Lower lobe of right lung (tissue), 2 donors: ENCODE data around the gene HPGDS. TPM values are rescaled to one million over a fixed set of nuclear protein-coding genes. Genes with fewer than 3 reads are reported as not detected.
A peak's percentile ranks its signal among the peaks of the same experiment; 100 is the strongest.
"Not testable (repeated sequence)": the region's sequence is repeated elsewhere in the genome, so short reads cannot be mapped to it uniquely, and the experiment has no call there.

ENCODE experiments used
- ATAC-seq, 2 donors: fragments of 200-7000 bp; cut with Tn5 transposase; one replicate each; pipeline ENCODE4 v1.9.1; 2020 to 2022; ENCODE audit warnings: mild to moderate bottlenecking in 2 of 2, moderate library complexity in 2 of 2
- DNase-seq: peaks from one replicate; pipeline ENCODE4 v3.0.0-alpha.2; 2020
- H3K27ac ChIP-seq: fragments of 200-600 bp; one replicate; pipeline ENCODE4 v1.8.0; 2022
- H3K27me3 ChIP-seq: fragments of 200-600 bp; one replicate; pipeline ENCODE4 v1.8.0; 2022; ENCODE audit warnings: low read depth
- H3K36me3 ChIP-seq: fragments of 200-600 bp; one replicate; pipeline ENCODE4 v1.8.0; 2022; ENCODE audit warnings: mild to moderate bottlenecking
- H3K4me1 ChIP-seq: fragments of 200-600 bp; one replicate; pipeline ENCODE4 v1.8.0; 2022
- H3K4me3 ChIP-seq: fragments of 200-600 bp; one replicate; pipeline ENCODE4 v1.8.0; 2022; ENCODE audit warnings: mild to moderate bottlenecking
- H3K9me3 ChIP-seq: fragments of 200-600 bp; one replicate; pipeline ENCODE4 v1.8.0; 2022
- CTCF ChIP-seq: fragments of 200-600 bp; IDR thresholded peaks from one replicate; pipeline ENCODE4 v1.8.0; 2022; ENCODE audit warnings: antibody characterized with exemption, mild to moderate bottlenecking
- intact Hi-C: fragments of 100-400 bp; cut with DNase I; formaldehyde crosslinking; loops from one replicate; pipeline ENCODE4 v1.11.0; 2022
- total RNA-seq: library from RNA; stranded (reverse); fragmentation: NEBNext Ultra II Directional; extraction: Animal tissue kit (Norgen Biotek cat#: 25700); gene quantifications from one replicate; pipeline ENCODE4 v1.2.1, GENCODE V29; 2021
- donor health status: DM: no; HTN: yes; CAD: no; lungs with severe emphysema.

HPGDS gene
- total RNA-seq, 1 donor from 2014 or later: 12.5 TPM

GRCh38 chr4:94341481-94342370 is 910 bp downstream of the HPGDS start:
- intact Hi-C loops: no loop called here
- no peak for ATAC-seq
- DNase-seq: no peak
- TF ChIP-seq CTCF: no peak
- Histone ChIP-seq H3K27ac (no peak overlapping the region), H3K9me3 (no peaks in the 10 kb centered on the region), H3K27me3 (no peaks in the 10 kb centered on the region), H3K4me1 (no peaks in the 10 kb centered on the region), H3K36me3 (no peaks in the 10 kb centered on the region), H3K4me3 (no peak overlapping the region)

DNA sequence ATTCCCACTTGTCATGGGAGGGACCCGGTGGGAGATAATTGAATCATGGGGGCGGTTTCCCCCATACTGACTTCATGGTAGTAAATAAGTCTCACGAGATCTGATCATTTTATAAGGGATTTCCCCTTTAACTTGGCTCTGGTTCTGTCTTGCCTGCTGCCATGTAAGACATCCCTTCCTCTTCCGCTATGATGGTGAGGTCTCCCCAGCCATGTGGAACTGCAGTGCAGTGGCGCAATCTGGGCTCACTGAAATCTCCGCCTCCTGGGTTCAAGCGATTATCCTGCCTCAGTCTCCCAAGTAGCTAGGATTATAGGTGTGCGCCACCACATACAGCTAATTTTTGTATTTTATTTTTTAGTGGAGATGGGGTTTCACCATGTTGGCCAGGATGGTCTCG is 2.9 kb downstream of the HPGDS start:
- no peak for TF ChIP-seq CTCF
- H3K4me1 ChIP-seq: no peaks in the 10 kb centered on the region
- H3K36me3 ChIP-seq: no peaks in the 10 kb centered on the region
- peak; percentile 23 to 51 for ATAC-seq
- no peak for DNase-seq
- no peaks in the 10 kb centered on the region for H3K9me3 ChIP-seq
- no peak overlapping the region for H3K27ac ChIP-seq
- intact Hi-C loops: no loop called here
- H3K4me3 ChIP-seq: no peak overlapping the region
- H3K27me3 ChIP-seq: no peaks in the 10 kb centered on the region

DNA sequence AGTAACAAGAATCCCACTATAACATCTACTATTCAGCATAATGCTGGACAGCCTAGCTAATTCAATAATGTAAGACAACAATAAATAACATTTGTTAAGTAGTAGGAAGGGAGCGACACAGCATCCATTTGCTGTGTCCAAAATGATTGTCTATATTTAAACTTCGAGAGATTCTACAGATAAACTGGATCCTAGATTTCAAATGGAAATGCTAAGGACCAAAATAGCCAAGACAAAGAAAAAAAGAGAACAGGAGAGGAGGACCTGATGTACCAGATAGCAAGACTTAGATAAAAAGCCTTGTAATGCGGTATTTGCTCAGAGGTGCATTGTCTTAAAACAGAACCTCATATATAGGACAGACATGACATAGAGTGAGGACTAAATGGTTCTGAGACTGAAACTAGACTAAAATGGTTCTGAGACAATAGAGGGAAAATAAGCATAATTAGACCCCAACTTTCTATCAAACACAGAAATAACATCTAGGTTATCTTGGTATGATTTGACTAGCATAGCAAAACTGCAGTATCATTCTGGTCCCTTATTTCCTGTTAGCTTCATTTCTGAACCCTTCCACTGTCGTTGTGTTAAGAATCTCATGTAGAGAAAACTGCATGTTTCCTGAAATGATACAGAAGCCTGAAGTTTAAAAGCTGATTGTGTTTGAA is 3.8 kb downstream of the HPGDS start:
- intact Hi-C loops: no loop called here
- TF ChIP-seq CTCF: no peak
- no peaks in the 10 kb centered on the region for H3K27me3 ChIP-seq
- no peaks in the 10 kb centered on the region for H3K36me3 ChIP-seq
- DNase-seq (no peak), ATAC-seq (no peak)
- H3K4me1 ChIP-seq: no peaks in the 10 kb centered on the region
- no peaks in the 10 kb centered on the region for H3K9me3 ChIP-seq
- H3K4me3 ChIP-seq: no peak overlapping the region
- H3K27ac ChIP-seq: no peak overlapping the region

DNA sequence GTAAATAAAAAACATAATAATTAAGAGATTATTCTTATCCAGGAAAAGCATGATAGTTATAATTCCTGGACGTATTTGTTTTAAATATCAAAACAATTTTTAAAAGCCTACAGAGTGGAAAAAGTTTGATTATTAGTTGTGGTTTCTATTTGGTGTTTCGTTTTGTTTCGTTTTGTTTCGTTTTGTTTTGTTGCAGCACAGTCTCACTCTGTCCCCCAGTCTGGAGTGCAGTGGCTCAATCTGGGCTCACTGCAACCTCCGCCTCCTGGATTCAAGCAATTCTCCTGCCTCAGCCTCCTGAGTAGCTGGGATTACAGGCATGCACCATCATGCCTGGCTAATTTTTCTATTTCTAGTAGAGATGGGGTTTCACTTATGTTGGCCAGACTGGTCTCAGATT is 5.8 kb downstream of the HPGDS start:
- H3K36me3 ChIP-seq, H3K4me3 ChIP-seq, DNase-seq, H3K27ac ChIP-seq, H3K9me3 ChIP-seq, ATAC-seq, H3K27me3 ChIP-seq, intact Hi-C loops, H3K4me1 ChIP-seq: not testable (repeated sequence)

DNA sequence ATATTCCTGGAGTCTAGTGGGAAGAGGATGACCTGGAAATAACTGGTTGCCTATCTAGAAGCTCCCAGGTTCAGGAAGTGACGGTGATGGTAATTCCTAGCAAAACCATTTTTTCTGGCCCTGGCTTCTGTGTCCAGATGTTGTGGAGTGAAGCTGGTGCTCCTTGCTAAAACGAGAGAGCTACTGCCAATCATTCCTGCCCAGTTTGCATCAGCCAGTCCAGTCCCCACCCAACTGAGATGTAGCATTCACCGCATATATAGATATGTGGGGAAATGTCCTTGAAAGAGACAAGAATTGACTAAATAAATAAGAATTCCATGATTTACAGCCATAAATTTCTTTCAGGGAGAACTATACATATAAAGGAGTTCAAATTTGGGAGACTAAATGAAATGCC is 6.3 kb downstream of the HPGDS start:
- TF ChIP-seq CTCF: no peak
- ATAC-seq (no peak), DNase-seq (no peak)
- intact Hi-C loops: no loop called here
- Histone ChIP-seq H3K9me3 (no peaks in the 10 kb centered on the region), H3K27me3 (no peaks in the 10 kb centered on the region), H3K4me1 (no peaks in the 10 kb centered on the region), H3K27ac (no peak overlapping the region), H3K36me3 (no peaks in the 10 kb centered on the region), H3K4me3 (no peak overlapping the region)

DNA sequence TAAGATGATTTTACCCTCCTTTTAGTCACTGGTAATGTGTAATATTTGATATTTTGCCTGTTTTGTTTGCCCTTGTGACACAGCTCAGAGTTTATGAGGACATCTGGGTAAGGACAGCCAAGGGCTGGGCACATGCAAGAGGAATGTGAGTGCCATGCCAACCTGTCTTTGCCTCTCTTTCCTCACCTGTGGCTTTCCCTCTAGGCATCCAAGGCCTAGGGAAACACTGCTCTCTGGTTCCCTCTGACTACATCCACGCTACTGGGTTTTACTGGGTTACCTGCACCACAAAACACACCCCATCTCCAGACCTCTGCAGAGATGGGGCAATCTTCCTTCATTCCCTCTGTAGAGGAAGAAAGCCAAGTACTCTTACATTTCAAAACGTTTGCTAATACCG is 7.7 kb downstream of the HPGDS start:
- no peaks in the 10 kb centered on the region for H3K27me3 ChIP-seq
- no peaks in the 10 kb centered on the region for H3K36me3 ChIP-seq
- intact Hi-C loops: no loop called here
- H3K4me1 ChIP-seq: no peaks in the 10 kb centered on the region
- no peak for TF ChIP-seq CTCF
- peak; percentile 68 to 81 for ATAC-seq
- DNase-seq: no peak
- H3K27ac ChIP-seq: no peak overlapping the region
- H3K4me3 ChIP-seq: no peak overlapping the region
- no peaks in the 10 kb centered on the region for H3K9me3 ChIP-seq
